Activated T-cell treated with anti-CD3 and anti-CD28 coated beads, Interleukin-2, amount 50 U/mL, for 24 hours (primary cell): ENCODE results near the gene CACNA1B.
A peak's percentile ranks its signal among the peaks of the same experiment; 100 is the strongest.
"Not testable (repeated sequence)": the region's sequence is repeated elsewhere in the genome, so short reads cannot be mapped to it uniquely, and the experiment has no call there.

ENCODE experiments used
- DNase-seq: peaks from one replicate; pipeline ENCODE4 v3.0.0-alpha.2; 2020
- H3K27ac Mint-ChIP-seq: 2 replicates; pipeline ENCODE4 v1.8.0; 2020; ENCODE audit warnings: mild to moderate bottlenecking, mixed read lengths
- H3K27me3 Mint-ChIP-seq: 2 replicates; pipeline ENCODE4 v1.8.0; 2020; ENCODE audit warnings: mixed read lengths
- H3K36me3 Mint-ChIP-seq: 2 replicates; pipeline ENCODE4 v1.8.0; 2020; ENCODE audit warnings: low read depth, mixed read lengths
- H3K4me1 Mint-ChIP-seq: 2 replicates; pipeline ENCODE4 v1.8.0; 2020; ENCODE audit warnings: low read depth, mixed read lengths
- H3K4me3 Mint-ChIP-seq: 2 replicates; pipeline ENCODE4 v1.8.0; 2020; ENCODE audit warnings: mild to moderate bottlenecking, moderate library complexity, mixed read lengths
- H3K9me3 Mint-ChIP-seq: 2 replicates; pipeline ENCODE4 v1.8.0; 2020; ENCODE audit warnings: mixed read lengths

CACNA1B gene

DNA sequence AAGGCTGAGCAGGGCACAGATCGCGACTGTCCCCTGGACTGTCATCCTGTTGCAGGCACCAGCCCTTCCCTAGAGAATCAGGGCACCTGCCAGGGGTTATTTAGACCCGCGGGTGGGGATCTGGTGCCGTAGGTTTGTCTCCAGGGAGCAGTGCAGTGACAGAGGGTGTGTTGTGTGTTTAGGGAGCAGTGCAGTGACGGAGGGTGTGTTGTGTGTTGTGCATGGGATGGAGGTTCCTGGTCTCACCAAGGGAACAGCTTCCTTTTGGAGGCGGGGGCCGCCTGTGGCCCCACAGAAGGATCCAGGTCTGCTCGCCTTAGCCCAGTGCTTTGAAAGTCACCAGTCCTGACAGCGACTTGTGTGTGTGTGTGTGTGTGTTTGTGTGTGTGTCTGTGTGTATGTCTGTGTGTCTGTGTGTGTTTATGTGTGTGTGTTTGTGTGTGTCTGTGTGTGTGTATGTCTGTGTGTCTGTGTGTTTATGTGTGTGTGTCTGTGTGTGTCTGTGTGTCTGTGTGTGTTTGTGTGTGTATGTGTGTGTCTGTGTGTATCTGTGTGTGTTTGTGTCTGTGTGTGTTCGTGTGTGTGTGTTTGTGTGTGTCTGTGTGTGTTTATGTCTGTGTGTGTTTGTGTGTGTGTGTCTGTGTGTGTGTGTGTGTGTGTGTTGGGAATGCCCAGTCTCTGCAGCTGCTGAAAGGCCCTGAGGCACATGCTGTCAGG lies 265.1 kb downstream of the CACNA1B start:
- H3K4me3 Mint-ChIP-seq, DNase-seq, H3K9me3 Mint-ChIP-seq, H3K4me1 Mint-ChIP-seq, H3K36me3 Mint-ChIP-seq, H3K27me3 Mint-ChIP-seq, H3K27ac Mint-ChIP-seq: not testable (repeated sequence)

DNA sequence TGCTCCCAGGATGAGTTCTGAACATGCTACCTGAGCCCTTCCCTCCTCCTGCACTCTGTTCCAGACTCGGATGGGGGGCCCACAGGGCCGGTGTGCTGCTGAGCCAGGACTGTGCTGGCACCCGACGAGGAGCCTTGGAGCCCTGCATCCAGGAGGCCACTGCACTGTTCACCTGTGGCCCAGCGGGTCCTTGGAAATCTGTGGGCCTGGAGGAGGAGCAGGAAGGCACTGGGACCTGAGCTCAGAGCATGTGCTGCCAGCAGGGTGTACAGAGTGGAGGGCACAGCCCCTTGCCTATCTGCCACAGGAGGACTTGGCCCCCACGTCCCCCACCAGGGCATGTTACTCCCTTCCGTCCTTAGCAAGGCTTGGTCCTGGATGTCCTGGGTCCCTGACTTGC lies 265.9 kb downstream of the CACNA1B start:
- not testable (repeated sequence) for H3K27ac Mint-ChIP-seq, DNase-seq, H3K9me3 Mint-ChIP-seq, H3K4me3 Mint-ChIP-seq, H3K36me3 Mint-ChIP-seq, H3K27me3 Mint-ChIP-seq, H3K4me1 Mint-ChIP-seq

DNA sequence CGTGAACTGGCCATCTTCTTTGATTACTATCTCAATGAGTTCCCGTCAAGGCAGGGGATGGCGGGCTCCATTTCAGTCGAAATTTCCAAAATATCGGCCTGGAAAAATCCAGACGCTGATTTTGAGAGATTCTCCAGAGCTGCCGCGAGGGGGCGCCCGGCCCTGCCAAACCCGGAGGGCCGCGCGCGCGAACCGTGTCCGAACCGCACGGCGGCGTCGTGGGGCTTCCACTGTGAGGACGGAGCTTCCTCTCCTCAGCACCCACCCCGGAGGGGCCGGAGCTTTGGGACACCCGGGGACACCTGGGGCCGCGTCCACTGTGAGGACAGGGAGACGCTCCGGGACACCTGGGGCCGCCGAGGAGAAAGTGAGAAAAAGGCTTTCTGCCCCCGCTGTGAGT lies 270.0 kb downstream of the CACNA1B start:
- H3K27me3 Mint-ChIP-seq, H3K9me3 Mint-ChIP-seq, H3K27ac Mint-ChIP-seq, H3K4me3 Mint-ChIP-seq, H3K36me3 Mint-ChIP-seq, H3K4me1 Mint-ChIP-seq: not testable (repeated sequence)
- DNase-seq = peak; percentile 50

DNA sequence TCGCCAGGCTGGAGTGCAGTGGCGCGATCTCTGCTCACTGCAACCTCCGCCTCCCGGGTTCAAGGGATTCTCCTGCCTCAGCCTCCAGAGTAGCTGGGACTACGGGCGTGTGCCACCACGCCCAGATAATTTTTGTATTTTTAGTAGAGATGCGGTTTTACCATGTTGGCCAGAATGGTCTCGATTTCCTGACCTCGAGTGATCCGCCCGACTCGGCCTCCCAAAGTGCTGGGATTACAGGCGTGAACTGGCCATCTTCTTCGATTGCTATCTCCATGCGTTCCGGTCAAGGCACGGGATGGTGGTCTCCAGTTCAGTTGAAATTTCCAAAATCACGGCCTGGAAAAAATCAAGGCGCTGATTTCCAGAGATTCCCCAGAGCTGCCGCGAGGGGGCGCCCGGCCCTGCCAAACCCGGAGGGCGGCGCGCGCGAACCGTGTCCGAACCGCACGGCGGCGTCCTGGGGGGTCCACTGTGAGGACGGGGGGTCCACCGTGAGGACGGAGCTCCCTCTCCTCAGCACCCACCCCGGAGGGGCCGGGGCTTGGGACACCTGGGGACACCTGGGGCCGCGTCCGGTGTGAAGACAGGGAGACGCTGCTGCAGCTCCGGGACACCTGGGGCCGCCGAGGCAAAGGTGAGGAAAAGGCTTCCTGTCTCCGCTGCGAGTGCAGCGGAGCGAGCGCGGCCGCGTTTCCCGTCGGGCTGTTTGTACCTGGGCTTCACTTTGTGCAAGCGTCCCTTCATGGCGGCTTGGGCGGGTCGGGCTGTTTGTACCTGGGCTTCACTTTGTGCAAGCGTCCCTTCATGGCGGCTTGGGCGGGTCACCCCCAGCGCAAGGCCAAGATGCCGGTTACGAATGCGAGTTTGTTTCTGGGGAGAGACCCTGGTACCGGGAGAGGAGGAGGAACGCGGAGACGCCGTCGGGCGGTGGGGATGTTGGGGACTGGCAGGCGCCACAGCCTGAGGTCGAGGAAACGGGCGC lies 272.4 kb downstream of the CACNA1B start:
- H3K36me3 Mint-ChIP-seq, H3K9me3 Mint-ChIP-seq, H3K27me3 Mint-ChIP-seq, H3K27ac Mint-ChIP-seq, H3K4me1 Mint-ChIP-seq: not testable (repeated sequence)
- DNase-seq = peak; percentile 75
- H3K4me3 Mint-ChIP-seq = peak overlapping the region; percentile 74

DNA sequence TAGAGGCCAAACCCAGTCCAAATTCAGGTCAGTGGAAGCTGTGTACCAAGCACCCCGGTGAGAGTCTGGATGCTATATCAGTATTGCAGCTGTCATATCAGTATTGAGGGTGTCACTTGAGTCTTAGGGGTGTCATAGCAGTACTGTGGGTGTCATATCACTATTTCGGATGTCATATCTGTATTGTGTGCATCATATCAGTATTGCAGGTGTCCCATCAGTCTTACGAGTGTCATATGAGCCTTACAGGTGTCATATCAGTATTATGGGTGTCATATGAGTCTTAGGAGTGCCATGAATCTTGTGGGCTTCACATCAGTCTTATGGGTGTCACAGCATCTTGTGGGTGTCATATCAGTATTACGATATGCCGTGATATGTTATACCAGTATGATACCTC lies 278.2 kb downstream of the CACNA1B start:
- H3K36me3 Mint-ChIP-seq, H3K9me3 Mint-ChIP-seq, H3K4me3 Mint-ChIP-seq, H3K4me1 Mint-ChIP-seq, DNase-seq, H3K27ac Mint-ChIP-seq: not testable (repeated sequence)
- H3K27me3 Mint-ChIP-seq = peaks cover 14% of the 10 kb centered on the region

DNA sequence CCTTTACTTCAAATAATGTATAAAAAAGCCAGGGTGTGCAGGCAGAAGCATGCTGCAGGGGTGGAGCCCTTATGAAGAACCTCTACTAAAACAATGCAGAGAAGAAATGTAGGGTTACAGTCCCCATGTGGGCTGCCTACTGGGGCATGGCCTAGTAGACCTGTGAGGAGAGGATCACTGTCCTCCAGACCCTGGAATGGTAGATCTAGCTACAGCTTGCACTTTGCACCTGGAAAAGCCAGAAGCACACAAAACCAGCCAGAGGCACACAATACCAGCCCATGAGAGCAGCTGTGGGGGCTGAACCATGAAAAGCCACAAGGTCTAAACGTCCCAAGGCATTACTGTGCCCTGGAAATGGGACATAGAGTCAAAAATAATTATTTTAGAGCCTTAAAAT lies 289.2 kb downstream of the CACNA1B start:
- H3K4me1 Mint-ChIP-seq, H3K27me3 Mint-ChIP-seq, H3K27ac Mint-ChIP-seq, H3K36me3 Mint-ChIP-seq, DNase-seq, H3K9me3 Mint-ChIP-seq, H3K4me3 Mint-ChIP-seq: not testable (repeated sequence)
